ENCODE data around the gene CTAG1B.

DNA sequence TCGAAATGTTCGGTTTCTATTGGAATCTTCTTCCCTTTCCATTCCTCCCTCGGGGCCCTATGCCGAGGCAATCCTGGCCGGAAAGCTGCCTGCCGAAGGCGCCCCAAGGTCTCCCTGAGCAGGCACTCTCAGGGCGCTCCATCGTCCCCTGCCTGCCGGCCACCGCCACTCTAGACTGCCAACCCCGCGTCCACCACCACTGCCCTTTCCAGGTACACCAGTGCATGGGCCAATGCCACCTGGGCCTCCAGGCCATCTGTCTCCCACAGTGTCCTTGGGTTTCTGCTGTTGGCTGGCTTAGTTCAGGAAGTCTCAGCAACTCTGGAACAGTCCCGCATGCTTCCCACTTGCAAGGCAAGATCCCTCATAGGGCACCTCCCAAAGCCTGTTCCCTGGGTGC, 19.6 kb downstream of the CTAG1B start:
- TF ChIP-seq, protein P1, sequence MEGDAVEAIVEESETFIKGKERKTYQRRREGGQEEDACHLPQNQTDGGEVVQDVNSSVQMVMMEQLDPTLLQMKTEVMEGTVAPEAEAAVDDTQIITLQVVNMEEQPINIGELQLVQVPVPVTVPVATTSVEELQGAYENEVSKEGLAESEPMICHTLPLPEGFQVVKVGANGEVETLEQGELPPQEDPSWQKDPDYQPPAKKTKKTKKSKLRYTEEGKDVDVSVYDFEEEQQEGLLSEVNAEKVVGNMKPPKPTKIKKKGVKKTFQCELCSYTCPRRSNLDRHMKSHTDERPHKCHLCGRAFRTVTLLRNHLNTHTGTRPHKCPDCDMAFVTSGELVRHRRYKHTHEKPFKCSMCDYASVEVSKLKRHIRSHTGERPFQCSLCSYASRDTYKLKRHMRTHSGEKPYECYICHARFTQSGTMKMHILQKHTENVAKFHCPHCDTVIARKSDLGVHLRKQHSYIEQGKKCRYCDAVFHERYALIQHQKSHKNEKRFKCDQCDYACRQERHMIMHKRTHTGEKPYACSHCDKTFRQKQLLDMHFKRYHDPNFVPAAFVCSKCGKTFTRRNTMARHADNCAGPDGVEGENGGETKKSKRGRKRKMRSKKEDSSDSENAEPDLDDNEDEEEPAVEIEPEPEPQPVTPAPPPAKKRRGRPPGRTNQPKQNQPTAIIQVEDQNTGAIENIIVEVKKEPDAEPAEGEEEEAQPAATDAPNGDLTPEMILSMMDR (IDR thresholded peaks at IDR 0.05), result no peak
- TF ChIP-seq POLR2AphosphoS5 (IDR thresholded peaks at IDR 0.05), result no peak
